Esophagus squamous epithelium (tissue), 4 donors: ENCODE results near the gene FYTTD1.

Source experiments
- CTCF ChIP-seq, 6 experiments: fragments of 450-650 bp in 4 of 6; fragments of 200-600 bp in 2 of 6; sonication (generic) in 2 of 6; IDR thresholded peaks; one replicate each; pipeline ENCODE4 v1.5.1; 2016 to 2019; ENCODE audit warnings: antibody characterized with exemption in 6 of 6, mild to moderate bottlenecking in 4 of 6, moderate library complexity in 4 of 6
- POLR2A ChIP-seq, 4 donors: fragments of 450-650 bp; IDR thresholded peaks; one replicate each; pipeline ENCODE4 v1.6.1; 2017; ENCODE audit warnings: antibody characterized with exemption in 4 of 4, mild to moderate bottlenecking in 4 of 4, moderate library complexity in 3 of 4

- TF ChIP-seq POLR2A (IDR thresholded peaks at IDR 0.05) = no peak
- no peak for TF ChIP-seq CTCF (IDR thresholded peaks at IDR 0.05)
Measured at GRCh38 chr3:197746801-197747237, 2.9 kb upstream of the FYTTD1 start.
